CD14-positive monocyte (primary cell): ENCODE data around the gene GRIP1. TPM values are rescaled to one million over a fixed set of nuclear protein-coding genes. Genes with fewer than 3 reads are reported as not detected.

Experiments used
- DNase-seq, 3 donors: peaks; one replicate each; pipeline ENCODE4 v3.0.0-alpha.2; 2011 to 2022
- H2AFZ ChIP-seq: 2 replicates; pipeline ENCODE4 v1.6.0; 2012; ENCODE audit warnings: mild to moderate bottlenecking, low read depth, low read length, inconsistent platforms; ENCODE audit not compliant: insufficient read depth, poor library complexity, severe bottlenecking
- H3K27ac ChIP-seq, 2 donors: 1 replicate in 1 of 2; 2 replicates in 1 of 2; pipeline ENCODE4 v1.5.1; 2012 to 2013; ENCODE audit warnings: low read length in 2 of 2, control low read depth in 1 of 2, inconsistent platforms in 1 of 2, low read depth in 1 of 2, mild to moderate bottlenecking in 1 of 2
- H3K27me3 ChIP-seq, 2 donors: one replicate each; pipeline versions ENCODE4 v1.6.0 to v1.6.1; 2011 to 2013; ENCODE audit warnings: low read length in 2 of 2; ENCODE audit not compliant: control insufficient read depth in 2 of 2, insufficient read depth in 2 of 2
- H3K36me3 ChIP-seq, 2 donors: replicated peaks in 1 of 2; 1 replicate in 1 of 2; 2 replicates in 1 of 2; pipeline versions ENCODE4 v1.5.1 to v1.6.1; 2012 to 2013; ENCODE audit warnings: low read length in 2 of 2, control low read depth in 1 of 2, inconsistent platforms in 1 of 2, mild to moderate bottlenecking in 1 of 2; ENCODE audit not compliant: insufficient read depth in 2 of 2, control insufficient read depth in 1 of 2
- H3K4me1 ChIP-seq, 2 donors: 1 replicate in 1 of 2; 2 replicates in 1 of 2; pipeline versions ENCODE4 v1.5.1 to v1.6.1; 2012 to 2013; ENCODE audit warnings: low read length in 2 of 2, control low read depth in 1 of 2, inconsistent platforms in 1 of 2, mild to moderate bottlenecking in 1 of 2, moderate library complexity in 1 of 2; ENCODE audit not compliant: insufficient read depth in 2 of 2, control insufficient read depth in 1 of 2
- H3K4me2 ChIP-seq: replicated peaks from 2 replicates; pipeline ENCODE3; 2012; ENCODE audit warnings: low read length, moderate library complexity, mild to moderate bottlenecking; ENCODE audit not compliant: poor library complexity, severe bottlenecking; ENCODE audit errors: extremely low read depth
- H3K4me3 ChIP-seq, 3 experiments: fragments of 200-600 bp in 1 of 3; sonication (generic) in 1 of 3; replicated peaks in 1 of 3; 1 replicate in 2 of 3; 2 replicates in 1 of 3; pipeline ENCODE4 v1.5.1; 2011 to 2013; ENCODE audit warnings: low read length in 3 of 3, mild to moderate bottlenecking in 3 of 3, control low read depth in 2 of 3, low read depth in 2 of 3, inconsistent platforms in 1 of 3, moderate library complexity in 1 of 3
- H3K79me2 ChIP-seq: 2 replicates; pipeline ENCODE4 v1.6.0; 2012; ENCODE audit warnings: mild to moderate bottlenecking, control low read depth, inconsistent platforms, low read length, moderate library complexity; ENCODE audit not compliant: insufficient read depth
- H3K9ac ChIP-seq: 2 replicates; pipeline ENCODE4 v1.6.0; 2017; ENCODE audit warnings: low read length, mild to moderate bottlenecking; ENCODE audit not compliant: insufficient read depth, poor library complexity, severe bottlenecking
- H3K9me3 ChIP-seq, 2 donors: replicated peaks in 1 of 2; 1 replicate in 1 of 2; 2 replicates in 1 of 2; pipeline versions ENCODE4 v1.5.1 to v1.6.1; 2012 to 2013; ENCODE audit warnings: low read length in 2 of 2, control low read depth in 1 of 2; ENCODE audit not compliant: control insufficient read depth in 1 of 2, insufficient read depth in 1 of 2
- H4K20me1 ChIP-seq: 2 replicates; pipeline ENCODE4 v1.6.0; 2012; ENCODE audit warnings: mild to moderate bottlenecking, low read length, control low read depth, moderate library complexity; ENCODE audit not compliant: insufficient read depth
- H3K27ac Mint-ChIP-seq, 7 donors: one replicate each; pipeline ENCODE4 v1.8.0; 2020; ENCODE audit warnings: mild to moderate bottlenecking in 7 of 7, mixed read lengths in 7 of 7, moderate library complexity in 6 of 7, inconsistent platforms in 2 of 7
- H3K27me3 Mint-ChIP-seq, 3 donors: one replicate each; pipeline ENCODE4 v1.8.0; 2021 to 2022; ENCODE audit warnings: low read depth in 3 of 3, mild to moderate bottlenecking in 3 of 3, mixed read lengths in 3 of 3, moderate library complexity in 3 of 3, inconsistent platforms in 1 of 3
- H3K36me3 Mint-ChIP-seq, 2 donors: one replicate each; pipeline ENCODE4 v1.8.0; 2020; ENCODE audit warnings: mixed read lengths in 2 of 2, inconsistent platforms in 1 of 2, mild to moderate bottlenecking in 1 of 2
- H3K4me1 Mint-ChIP-seq: one replicate; pipeline ENCODE4 v1.8.0; 2020; ENCODE audit warnings: mild to moderate bottlenecking, mixed read lengths
- H3K4me3 Mint-ChIP-seq, 2 donors: one replicate each; pipeline ENCODE4 v1.8.0; 2020; ENCODE audit warnings: mild to moderate bottlenecking in 2 of 2, mixed read lengths in 2 of 2, moderate library complexity in 1 of 2
- H3K9me3 Mint-ChIP-seq, 7 donors: one replicate each; pipeline ENCODE4 v1.8.0; 2020 to 2022; ENCODE audit warnings: mixed read lengths in 7 of 7, mild to moderate bottlenecking in 6 of 7, moderate library complexity in 6 of 7, inconsistent platforms in 2 of 7
- WGBS: methylation state at CpG from one replicate; pipeline ENCODE4 v1.1.5; 2013; ENCODE audit warnings: missing lambda C conversion rate; ENCODE audit not compliant: insufficient coverage; 5-methylcytosine and 5-hydroxymethylcytosine counted together
- intact Hi-C, 2 donors: fragments of 100-400 bp; cut with micrococcal nuclease; formaldehyde crosslinking; loops; one replicate each; pipeline versions ENCODE4 v1.15.0 to v1.15.1; 2023
- polyA plus RNA-seq, 3 donors: library from polyadenylated mRNA; depleted of rRNA in 1 of 3; unstranded in 2 of 3; stranded (reverse) in 1 of 3; fragments of 300-500 nt in 2 of 3; fragments of >200 nt in 1 of 3; fragmentation: Illumina TruSeq in 2 of 3; gene quantifications; 1 replicate in 2 of 3; 2 replicates in 1 of 3; pipeline ENCODE4 v1.2.3, GENCODE V29; 2012 to 2021
- TF ChIP-seq, protein P1 (sequence below): fragments of 200-600 bp; IDR thresholded peaks from one replicate; pipeline ENCODE4 v1.8.0; 2022; ENCODE audit warnings: antibody characterized with exemption, mild to moderate bottlenecking

Gene GRIP1
- polyA plus RNA-seq, 3 donors = 0.21 TPM; not detected in 2

DNA sequence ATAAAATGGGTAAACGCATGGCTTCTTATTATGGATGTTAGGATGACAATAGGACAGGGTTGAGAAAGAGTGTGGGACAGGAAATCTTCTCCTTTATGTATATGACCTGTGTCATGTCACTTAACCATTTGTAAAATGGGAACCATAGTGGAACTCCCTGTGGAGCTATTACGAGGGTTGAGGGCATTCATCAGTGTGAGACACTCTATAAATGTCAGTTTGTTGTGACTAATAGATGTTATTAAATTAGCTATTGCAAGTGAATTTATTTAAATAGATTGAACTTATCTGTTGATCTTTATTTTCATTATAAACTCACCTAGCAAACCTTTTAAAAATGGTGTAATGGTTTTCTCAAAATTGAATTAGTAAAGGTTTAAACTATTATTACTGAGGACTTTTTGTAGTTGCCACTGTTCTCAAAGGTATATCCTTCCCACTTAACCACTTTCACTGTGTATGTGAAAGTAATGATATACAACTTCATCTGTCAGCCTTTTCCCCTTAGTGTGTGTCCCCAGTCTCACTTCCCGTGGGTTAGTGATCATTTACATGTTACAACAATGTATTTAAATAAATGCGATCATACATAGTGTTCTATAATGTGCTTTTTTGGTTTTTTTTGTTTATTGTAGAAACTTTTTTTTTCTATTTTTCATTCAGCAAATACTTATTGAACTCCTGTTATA lies 359.5 kb downstream of the GRIP1 start:
- Histone ChIP-seq H3K4me1 (peaks cover 9 to 12% of the 10 kb centered on the region in 2 donors), H3K27ac (no peak overlapping the region), H3K9me3 (no peaks in the 10 kb centered on the region), H3K27me3 (no peaks in the 10 kb centered on the region), H3K36me3 (peaks cover 22 to 52% of the 10 kb centered on the region in 2 donors), H2AFZ (no peak overlapping the region), H3K4me3 (no peak overlapping the region), H3K9ac (no peak overlapping the region), H3K4me2 (no peak overlapping the region), H4K20me1 (no peaks in the 10 kb centered on the region), H3K79me2 (peaks cover 30% of the 10 kb centered on the region)
- peaks cover 44 to 56% of the 10 kb centered on the region in 2 donors for H3K36me3 Mint-ChIP-seq
- no CpG with 5 or more reads among the region's 4 CpGs for WGBS
- no peaks in the 10 kb centered on the region for H3K27me3 Mint-ChIP-seq
- H3K4me3 Mint-ChIP-seq = no peak overlapping the region
- H3K4me1 Mint-ChIP-seq = peaks cover 13% of the 10 kb centered on the region
- DNase-seq = no peak
- H3K9me3 Mint-ChIP-seq = peaks cover 0 to 2% (median 0%) of the 10 kb centered on the region in 7 donors
- peak overlapping the region in 2 of 7 donors; percentile 36 to 37 for H3K27ac Mint-ChIP-seq
- TF ChIP-seq, protein P1, sequence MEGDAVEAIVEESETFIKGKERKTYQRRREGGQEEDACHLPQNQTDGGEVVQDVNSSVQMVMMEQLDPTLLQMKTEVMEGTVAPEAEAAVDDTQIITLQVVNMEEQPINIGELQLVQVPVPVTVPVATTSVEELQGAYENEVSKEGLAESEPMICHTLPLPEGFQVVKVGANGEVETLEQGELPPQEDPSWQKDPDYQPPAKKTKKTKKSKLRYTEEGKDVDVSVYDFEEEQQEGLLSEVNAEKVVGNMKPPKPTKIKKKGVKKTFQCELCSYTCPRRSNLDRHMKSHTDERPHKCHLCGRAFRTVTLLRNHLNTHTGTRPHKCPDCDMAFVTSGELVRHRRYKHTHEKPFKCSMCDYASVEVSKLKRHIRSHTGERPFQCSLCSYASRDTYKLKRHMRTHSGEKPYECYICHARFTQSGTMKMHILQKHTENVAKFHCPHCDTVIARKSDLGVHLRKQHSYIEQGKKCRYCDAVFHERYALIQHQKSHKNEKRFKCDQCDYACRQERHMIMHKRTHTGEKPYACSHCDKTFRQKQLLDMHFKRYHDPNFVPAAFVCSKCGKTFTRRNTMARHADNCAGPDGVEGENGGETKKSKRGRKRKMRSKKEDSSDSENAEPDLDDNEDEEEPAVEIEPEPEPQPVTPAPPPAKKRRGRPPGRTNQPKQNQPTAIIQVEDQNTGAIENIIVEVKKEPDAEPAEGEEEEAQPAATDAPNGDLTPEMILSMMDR = no peak
- intact Hi-C loops = no loop called here

DNA sequence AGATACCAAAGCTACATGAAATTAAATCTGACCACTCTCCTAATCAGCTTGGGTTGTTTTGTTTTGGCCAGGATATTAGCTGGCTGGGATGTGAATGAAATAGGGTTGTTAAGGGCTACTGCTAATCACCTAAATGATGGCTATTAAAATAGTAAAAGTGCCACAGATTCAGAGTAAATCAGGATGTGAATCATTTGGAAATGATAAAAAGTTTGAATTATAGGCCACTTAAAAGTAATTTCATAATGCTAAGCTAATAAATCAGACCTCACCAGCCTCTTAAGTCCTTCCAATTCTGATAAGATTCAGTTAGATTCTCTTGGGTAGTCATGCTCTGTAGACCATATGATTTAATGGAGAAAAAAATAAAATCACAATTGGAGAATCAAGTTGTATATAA lies 364.6 kb downstream of the GRIP1 start:
- Histone ChIP-seq H4K20me1 (no peaks in the 10 kb centered on the region), H3K79me2 (peaks cover 63% of the 10 kb centered on the region), H3K9me3 (no peaks in the 10 kb centered on the region), H3K4me1 (no peaks in the 10 kb centered on the region), H2AFZ (no peak overlapping the region), H3K27me3 (no peaks in the 10 kb centered on the region), H3K4me2 (no peak overlapping the region), H3K9ac (no peak overlapping the region), H3K4me3 (no peak overlapping the region), H3K27ac (no peak overlapping the region), H3K36me3 (peaks cover 32 to 63% of the 10 kb centered on the region in 2 donors)
- Mint-ChIP-seq H3K4me3 (no peak overlapping the region), H3K9me3 (no peaks in the 10 kb centered on the region), H3K36me3 (peaks cover 53 to 60% of the 10 kb centered on the region in 2 donors), H3K27ac (no peak overlapping the region), H3K27me3 (no peaks in the 10 kb centered on the region), H3K4me1 (peaks cover 21% of the 10 kb centered on the region)
- TF ChIP-seq, protein P1 = no peak
- intact Hi-C loops = no loop called here
- no peak for DNase-seq
